GM21390 (cell line): ENCODE results near the gene IKBKE.

Source experiments
- ATAC-seq: cut with Tn5 transposase; IDR thresholded peaks from one replicate; pipeline ENCODE4 v1.9.1; 2021; ENCODE audit not compliant: unreplicated experiment

The IKBKE gene

DNA sequence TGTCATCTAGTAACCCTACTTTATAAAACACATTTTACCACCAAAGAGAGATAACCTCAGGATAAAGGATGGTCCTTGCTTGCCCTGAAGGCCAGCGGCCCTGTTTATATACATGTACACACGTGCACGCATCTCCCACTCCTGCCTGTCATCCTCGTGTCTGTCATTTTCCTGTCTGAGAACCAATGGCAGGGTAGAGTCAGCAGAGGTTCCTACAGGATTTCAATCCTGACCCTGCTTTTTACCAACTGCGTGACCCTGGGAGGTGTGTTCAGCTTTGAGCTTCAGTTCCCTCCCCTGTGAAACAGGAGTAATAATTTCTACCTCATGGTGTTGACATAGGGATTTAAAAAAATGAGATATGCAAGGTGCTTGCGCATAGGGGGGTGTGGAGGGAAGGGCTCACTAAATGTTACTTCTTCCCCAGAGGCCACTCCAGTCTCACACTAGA lies 24.8 kb downstream of the IKBKE start:
- ATAC-seq: no peak

DNA sequence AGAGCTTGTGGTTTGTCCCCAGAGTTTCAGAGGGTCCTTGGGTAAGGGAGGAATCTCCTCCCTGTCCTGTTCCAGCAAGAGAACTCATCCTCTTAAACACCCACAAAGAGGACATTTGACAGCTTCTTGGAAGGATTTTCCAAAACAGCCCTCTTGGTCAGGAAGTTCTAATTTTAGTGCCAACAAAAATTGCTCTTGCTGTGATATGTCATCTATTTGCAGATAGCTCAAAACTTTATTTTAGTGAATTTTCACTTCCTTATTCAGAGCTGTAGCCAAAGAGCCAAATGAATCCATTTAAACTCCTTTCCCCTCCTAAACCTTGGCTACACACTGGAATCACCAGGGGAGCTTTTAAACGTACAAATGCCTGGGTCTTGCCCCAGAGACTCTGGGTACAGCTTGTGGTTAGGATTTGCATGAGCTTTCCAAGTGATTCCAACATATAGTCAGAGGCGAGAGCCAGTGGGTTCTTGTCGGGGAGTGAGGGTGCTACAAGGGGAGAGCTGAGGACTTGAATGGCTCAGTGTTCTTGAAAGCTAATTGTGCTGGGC lies 25.3 kb downstream of the IKBKE start:
- peak; percentile 35 for ATAC-seq

DNA sequence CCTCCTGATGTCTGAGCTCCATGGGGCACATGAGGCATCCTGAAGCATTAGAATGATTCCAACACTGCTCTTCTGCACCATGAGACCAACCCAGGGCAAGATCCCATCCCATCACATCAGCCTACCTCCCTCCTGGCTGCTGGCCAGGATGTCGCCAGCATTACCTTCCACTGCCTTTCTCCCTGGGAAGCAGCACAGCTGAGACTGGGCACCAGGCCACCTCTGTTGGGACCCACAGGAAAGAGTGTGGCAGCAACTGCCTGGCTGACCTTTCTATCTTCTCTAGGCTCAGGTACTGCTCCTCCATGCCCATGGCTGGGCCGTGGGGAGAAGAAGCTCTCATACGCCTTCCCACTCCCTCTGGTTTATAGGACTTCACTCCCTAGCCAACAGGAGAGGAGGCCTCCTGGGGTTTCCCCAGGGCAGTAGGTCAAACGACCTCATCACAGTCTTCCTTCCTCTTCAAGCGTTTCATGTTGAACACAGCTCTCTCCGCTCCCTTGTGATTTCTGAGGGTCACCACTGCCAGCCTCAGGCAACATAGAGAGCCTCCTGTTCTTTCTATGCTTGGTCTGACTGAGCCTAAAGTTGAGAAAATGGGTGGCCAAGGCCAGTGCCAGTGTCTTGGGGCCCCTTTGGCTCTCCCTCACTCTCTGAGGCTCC lies 26.0 kb downstream of the IKBKE start:
- peak; percentile 59 for ATAC-seq

DNA sequence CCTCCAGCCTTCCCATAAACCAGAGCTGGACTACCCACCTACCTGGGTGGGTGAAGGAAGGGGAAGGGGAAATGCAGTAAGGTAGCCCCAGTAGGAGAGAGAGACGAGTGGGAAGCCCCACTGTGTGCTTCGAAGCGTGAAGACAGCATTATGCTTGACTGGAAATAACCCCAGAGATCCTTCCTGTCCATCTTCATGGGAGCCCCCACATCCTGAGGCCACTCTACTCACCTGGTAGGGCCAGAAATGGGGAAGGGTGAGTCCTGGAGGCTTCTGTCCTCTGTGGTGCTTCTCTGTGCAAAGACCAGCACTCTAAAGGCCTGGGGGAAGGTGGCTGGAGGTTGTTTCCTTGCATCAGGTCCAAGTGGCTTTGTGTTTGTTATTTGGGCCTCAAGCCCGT lies 27.1 kb downstream of the IKBKE start:
- ATAC-seq: no peak

DNA sequence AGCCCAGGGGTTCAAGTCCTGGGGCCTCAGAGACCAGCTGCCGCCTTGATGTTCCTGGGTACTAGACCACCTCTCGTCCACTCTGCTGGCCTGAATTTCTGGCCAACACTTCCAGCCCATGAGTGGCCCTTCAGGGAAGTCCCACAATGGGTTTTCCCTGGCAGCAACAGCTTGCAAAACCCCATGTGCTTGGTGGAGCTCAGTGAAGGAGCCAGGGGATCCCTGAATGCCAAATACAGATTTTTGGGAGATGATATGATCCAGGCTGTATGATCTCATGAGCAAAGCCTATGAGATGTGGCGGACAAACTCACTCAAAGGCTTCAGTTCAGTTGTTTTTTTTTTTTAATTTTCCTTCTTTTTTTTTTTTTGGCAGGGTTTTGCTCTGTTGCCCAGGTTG lies 27.5 kb downstream of the IKBKE start:
- ATAC-seq: no peak

DNA sequence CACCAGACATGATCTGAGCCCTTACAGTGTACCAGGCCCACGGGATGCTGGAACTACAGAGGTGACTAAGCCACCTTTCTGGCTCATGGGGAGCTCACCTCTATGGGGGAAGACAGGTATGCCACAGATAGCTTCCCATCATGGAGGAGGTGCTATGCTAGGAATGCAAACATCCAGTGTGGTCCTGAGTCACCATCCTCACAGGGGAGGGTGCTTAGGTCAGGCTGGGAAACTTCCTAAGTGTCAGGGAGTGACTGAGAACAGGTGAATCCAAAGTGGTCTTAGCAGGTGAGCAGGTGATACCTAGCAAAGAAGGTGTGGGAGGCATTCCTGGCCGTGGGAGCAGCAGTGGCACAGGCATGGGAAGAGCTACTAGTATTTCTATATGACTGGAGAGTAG lies 28.4 kb downstream of the IKBKE start:
- no peak for ATAC-seq

DNA sequence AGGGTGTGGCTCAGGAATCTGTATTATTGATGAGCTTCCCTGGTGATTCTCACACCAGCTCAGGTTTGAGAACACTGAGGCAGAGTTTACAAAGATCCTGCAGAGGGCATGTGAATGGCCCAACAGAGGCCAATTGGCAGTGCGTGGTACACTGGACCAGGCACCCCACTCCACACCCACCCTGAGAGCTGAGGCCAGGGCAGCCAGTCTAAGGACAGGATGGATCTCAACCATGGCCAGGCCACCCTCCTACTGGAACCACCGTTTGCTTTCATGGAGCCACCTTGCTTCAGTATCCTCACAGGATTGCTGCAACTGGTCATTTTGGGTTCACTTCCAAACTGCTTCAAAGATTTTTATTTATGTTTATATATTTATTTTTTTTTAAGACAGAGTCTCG lies 29.8 kb downstream of the IKBKE start:
- no peak for ATAC-seq

DNA sequence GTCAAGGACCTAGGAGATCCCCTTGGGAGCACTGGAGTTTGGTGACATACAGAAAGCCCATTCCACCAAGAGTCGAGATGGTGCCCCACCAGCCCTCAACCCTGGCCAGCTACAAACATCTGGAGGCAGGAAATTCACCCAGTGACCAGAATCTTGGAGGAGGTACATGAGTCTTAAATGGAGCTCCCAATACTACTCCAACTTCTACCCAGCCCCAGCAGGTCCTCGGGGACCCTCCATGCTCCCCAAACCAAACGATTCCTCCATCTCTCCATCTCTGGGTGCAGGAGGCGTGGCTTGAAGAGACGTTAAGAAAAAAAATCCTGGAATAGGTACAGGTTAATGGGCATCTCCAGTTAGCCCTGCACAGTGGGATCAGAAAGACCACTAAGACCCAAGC lies 31.6 kb downstream of the IKBKE start:
- no peak for ATAC-seq

DNA sequence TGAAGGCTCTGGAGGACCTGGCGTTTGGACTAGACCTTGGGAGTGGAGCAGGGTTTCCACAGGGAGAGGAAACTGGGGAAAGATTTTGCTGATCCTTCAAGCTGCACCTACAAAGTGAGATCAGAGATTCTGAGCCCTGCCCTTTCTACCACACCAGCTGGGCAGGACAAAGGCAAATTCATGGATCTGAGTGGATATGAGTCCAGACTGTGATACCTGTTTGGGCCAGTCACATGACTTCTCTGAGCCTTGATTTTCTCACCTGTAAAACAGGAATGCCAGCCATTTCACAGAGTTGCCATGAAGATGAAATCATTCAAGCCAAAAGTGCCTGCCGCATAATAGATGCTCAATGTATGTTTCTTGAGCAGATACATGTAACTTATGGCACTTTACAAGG lies 32.1 kb downstream of the IKBKE start:
- no peak for ATAC-seq

DNA sequence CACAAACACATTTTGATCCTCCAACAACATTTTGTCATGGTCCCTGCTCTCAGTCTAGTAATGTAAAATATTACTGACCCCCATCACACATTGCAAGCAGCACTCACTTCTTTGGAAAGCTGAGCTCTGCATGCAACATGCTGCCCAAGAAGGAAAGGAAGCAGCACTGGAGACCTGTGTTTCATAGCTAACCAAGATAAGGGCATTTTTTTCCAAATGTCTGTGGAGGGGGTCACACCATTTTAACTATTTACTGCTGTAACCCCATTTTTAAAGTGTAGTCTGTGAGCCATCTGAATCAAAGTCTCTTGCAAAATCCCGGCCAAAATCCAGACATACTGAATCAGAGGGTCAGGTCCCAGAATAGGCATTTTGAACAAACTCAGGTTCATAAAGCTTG lies 32.5 kb downstream of the IKBKE start:
- no peak for ATAC-seq

DNA sequence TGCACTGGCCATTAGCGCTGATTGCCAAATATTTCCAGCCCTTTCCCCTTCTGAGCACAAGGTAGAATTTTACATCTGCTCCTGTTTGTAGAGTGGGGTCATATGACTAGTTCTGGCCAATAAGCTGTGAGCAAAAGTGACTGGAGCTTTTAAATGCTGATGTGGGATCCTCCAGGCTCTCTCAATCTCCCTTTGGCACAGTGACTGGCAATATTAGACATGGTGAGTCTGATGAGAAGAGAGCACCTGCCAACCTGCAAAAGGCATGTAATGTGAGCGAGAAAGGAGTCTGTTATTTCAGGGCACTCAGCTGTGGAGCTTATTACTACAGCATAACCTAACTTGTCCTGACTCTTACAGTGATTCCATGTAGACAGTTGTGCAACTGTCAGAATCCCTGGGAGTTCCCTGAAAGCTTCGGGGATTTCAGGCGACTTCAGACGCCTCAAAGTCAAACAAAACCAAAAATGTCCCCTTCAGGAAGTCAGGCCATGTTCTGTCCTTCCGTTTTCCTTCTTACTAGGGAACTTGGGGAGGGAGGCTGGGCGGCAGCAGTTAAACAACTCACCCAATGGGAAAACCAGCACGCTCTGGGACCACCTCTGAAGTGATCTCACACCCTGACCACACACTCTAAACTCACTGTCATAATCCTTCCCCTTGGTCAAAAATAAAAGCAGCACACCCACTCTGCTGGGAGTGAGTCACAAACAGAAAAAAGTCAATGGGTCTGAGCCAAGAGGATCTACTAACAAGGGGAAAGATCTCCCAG lies 33.5 kb downstream of the IKBKE start:
- ATAC-seq: peak; percentile 64

DNA sequence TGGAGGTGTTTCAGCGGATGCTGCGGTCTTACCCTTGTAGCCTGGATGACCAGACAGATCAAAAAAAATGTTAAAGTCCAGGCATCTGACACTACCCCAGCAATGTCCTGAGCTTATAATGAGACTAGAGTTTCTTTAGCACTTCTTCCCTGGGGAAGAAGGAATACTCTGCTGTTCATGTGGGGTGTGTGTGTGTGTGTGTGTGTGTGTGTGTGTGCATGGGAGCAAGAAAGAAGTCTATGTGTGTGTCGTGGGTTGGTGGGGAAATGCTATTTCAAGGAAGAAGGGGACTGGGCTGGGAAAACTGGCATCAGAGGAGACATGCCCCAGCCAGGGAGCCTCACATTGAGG lies 34.1 kb downstream of the IKBKE start:
- no peak for ATAC-seq

DNA sequence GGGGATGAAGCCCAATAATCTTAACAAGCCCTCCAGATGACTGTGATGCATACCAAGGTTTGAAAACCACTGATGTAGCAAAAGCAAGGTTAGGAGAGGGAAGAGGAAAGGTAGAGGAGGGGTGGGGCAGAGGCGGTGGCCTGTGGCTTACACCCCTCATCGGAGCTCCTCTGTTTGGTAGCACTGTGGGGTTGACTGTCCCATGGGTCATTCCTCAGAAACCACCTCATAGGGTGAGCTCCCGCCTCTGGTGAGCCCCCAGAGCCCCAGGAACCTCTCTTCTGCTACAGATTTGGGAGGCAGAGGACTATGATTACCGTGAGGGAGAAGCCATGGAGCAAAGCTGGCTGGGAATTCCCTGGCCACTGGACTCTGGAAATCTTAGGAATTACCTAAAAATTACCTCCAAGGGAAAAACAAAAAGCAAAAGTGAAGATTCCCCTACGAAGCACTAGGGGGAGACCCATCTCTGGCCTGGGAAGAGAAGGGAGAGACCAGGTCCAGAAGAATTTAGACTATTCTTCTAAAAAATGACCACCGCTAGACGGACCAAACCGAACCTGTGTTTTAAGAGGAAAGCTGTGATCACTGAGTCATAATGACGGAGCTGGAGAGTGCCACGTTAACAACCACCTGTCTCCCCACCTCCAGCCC lies 35.6 kb downstream of the IKBKE start:
- ATAC-seq: no peak

DNA sequence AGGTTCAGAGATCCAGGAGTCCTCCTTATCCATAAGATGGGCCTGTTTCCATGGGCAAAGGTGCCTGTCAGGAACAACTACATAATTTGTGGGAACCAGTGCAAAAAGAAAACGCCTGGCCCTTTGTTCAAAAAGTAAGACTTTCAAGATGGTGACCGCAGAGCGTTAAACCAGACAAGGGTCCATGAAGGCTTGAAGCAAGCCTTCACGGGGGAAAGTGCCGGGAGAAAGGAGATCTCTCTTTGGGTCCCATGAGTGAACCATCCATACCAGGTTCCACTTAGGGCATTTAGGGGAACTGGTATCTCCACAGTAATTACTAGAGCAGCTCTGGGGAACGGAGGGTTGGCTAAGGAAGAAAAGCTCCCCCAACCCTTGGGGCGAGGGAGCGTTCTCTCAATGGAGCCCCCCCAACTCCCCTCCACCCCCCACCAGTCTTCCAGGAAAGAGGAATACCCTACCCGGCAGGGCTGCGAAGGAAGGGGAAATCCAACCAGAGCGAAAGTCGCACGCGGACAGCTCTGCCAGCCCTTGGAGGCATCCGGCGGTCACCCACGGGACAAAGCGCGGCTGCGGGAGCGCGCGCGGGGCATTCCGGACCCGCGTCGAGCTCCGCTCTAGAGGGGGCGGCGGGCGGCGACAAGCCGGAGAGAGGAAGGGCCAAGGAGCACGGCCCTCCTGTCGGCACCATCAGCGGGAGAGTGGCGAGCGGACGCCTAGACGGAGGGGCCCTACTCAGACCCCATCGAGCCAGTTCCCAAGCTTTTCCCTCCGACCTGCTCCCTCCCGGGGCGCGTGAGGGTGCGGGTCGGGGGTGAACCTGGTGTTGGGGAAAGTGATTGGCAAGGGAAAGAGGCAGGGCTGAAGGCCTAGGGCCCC lies 36.4 kb downstream of the IKBKE start:
- ATAC-seq: peak; percentile 8

DNA sequence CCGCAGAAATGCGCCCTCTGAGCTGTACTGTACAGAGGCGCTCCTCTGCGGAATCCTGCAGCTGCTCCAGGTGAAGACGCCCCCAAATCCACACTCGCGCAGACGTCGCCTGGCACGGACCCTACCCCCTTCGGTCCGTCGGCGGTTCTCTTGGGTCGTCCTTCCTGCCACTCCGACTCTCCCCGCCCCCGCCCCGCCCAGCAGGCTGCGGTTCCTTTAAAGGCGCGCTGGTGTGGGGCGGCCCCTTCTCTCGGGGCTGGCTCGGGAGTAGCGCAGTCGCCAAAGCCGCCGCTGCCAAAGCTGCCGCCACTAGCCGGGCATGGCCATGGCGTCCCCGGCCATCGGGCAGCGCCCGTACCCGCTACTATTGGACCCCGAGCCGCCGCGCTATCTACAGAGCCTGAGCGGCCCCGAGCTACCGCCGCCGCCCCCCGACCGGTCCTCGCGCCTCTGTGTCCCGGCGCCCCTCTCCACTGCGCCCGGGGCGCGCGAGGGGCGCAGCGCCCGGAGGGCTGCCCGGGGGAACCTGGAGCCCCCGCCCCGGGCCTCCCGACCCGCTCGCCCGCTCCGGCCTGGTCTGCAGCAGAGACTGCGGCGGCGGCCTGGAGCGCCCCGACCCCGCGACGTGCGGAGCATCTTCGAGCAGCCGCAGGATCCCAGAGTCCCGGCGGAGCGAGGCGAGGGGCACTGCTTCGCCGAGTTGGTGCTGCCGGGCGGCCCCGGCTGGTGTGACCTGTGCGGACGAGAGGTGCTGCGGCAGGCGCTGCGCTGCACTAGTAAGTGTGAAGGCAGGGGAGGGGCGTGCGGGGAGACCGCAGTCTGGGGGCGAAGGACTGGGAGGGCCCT lies 37.2 kb downstream of the IKBKE start, which contains the start of gene RASSF5:
Gene RASSF5, plus strand, starts transcription at position 248 of the 846 bp plus-strand sequence. Its CDS starts 72 bp downstream, at position 320.
- peak; percentile 57 for ATAC-seq

DNA sequence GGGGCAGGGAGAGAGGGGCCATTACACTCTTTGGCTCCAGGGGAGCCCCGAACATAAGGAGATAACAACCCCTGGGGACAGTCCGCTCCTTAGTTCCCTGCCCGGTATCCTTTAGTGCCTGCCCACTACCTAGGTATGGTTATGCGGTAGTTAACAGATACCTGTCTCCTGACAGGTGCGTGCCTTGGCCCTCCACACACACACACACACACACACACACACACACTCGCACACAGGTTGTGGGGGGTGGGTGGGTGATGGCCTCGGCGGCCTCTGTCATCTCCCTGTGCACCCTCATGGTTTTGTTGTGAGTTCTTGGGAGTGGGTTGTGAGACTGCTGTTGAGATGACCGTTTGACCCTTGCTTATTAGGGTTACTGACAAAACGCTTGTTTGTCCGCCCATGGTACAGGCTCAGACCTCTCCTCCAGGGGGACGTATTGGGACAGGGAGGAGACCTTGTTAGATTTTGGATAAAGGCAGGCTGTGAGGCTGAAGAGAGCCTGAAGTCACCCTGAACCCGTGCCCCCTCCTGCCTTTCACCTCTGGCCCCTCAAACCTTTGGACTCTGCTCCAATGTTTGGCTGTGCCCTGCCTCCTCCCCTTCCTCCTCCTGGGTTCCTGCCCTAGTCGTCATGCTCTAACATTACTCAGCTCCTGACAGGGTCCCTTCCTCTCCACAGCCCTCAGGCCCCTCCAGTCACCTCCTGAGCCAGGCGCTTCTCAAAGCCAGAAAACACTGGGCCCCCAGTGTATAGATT lies 38.0 kb downstream of the IKBKE start:
- ATAC-seq: no peak

DNA sequence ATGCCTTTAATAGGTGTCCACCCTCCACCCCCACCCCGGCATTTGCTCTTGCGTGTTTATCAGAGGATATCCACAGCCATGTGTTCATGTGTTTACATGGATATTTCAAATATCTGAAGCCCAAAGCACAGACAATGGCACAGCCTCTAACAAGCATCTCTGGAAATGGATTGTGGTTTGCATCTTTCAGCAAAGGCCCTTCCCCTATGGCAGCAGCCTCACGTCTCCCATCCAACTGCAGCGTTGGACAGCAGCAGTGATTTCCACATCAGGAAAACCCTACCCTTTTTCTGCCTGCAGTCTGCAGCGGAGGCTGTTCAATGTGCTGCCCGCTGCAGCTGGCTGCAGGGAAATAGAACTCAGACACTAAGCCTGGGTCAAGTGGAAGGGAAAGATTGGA lies 38.7 kb downstream of the IKBKE start:
- no peak for ATAC-seq

DNA sequence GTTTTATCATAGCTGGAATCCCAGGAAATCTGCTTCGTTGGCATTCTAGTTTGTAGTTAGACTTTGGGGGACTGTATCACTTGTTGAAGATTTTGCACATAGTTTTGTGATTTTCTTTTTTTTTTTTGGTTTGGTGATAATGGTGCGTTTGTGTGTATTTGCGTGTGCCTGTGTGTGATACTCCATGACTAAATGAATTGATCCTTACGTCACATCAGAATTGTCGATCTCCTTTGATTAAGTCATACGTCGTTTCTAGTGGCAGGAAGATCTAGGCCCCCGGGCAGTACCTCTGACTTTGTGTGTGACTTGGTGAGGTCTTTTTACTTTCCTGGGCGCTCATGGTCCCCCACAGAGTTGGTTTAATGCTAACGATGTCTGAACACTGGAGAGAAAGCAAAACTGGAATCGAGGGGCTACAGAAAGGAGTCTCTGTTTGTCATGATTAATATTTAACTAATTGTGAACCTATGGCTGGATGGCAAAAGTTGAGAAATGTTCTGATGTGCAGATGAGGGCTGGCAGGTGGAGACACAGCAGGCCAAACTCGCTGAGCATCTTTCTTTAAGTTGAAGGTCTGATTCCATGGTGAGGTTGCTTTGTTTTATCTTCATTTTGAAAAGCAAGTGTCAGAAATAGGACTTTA lies 39.5 kb downstream of the IKBKE start:
- ATAC-seq: no peak

DNA sequence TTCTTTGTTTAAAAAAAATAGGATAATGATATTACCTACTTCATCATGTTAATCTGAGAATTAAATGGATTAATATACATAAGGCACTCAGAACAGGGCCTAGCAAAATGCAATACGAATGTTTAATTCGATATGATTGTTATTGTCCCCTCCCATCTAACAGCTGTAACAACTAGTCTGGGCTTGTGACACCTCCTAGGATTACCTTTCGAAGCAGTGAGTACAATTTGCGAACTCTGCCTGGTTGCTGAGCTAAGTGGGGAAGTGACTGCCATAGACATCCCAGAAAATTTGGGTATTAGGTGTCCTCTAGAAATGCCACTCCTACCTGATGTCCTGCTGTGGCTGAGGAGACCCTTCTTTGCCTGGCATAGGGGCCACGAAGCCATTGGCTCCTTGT lies 40.1 kb downstream of the IKBKE start:
- ATAC-seq: no peak
